Endothelial cell of umbilical vein (primary cell): ENCODE results near the gene POU2AF1. TPM values are rescaled to one million over a fixed set of nuclear protein-coding genes. Genes with fewer than 3 reads are reported as not detected.

ENCODE experiments used
- BruUV-seq: library from RNA; stranded (reverse); fragments of 400-500 nt; replicated peaks from 2 replicates; lab custom pipeline; 2021; lab: Mats Ljungman, UMichigan
- CTCF ChIA-PET: fragments of 300-600, 350-600 bp; sonication (Branson Sonifier 250); formaldehyde crosslinking; loops from one replicate; lab custom pipeline; 2021; ENCODE audit warnings: antibody characterized with exemption, inconsistent platforms; lab: Charles Lee
- POLR2A ChIA-PET: fragments of 300-600, 350-600 bp; sonication (Branson Sonifier 250); formaldehyde crosslinking; loops from one replicate; lab custom pipeline; 2021; ENCODE audit warnings: antibody characterized with exemption, inconsistent platforms; lab: Charles Lee
- DNase-seq: peaks from one replicate; pipeline ENCODE4 v3.0.0-alpha.2; 2011; ENCODE audit warnings: low read depth, low spot score
- FAIRE-seq: peaks from 2 replicates; lab custom pipeline; 2011; peaks lifted over from hg19 to GRCh38; lab: Jason Lieb, UNC
- H2AFZ ChIP-seq: 2 replicates; pipeline ENCODE4 v1.6.0; 2012; ENCODE audit warnings: low read depth, low read length, control low read depth, inconsistent platforms
- H3K27ac ChIP-seq: 2 replicates; pipeline ENCODE4 v1.5.1; 2011; ENCODE audit warnings: low read depth, mild to moderate bottlenecking, control low read depth, low read length, moderate library complexity; ENCODE audit not compliant: insufficient read depth
- H3K27me3 ChIP-seq, 2 experiments: 2 replicates each; pipeline versions ENCODE4 v1.6.0 to v1.6.1; 2011; ENCODE audit warnings: low read length in 2 of 2, mixed read lengths in 1 of 2; ENCODE audit not compliant: control insufficient read depth in 2 of 2, insufficient read depth in 2 of 2
- H3K36me3 ChIP-seq, 2 experiments: 2 replicates in 1 of 2; 3 replicates in 1 of 2; pipeline ENCODE4 v1.5.1; 2011; ENCODE audit warnings: low read length in 2 of 2, mild to moderate bottlenecking in 1 of 2, moderate library complexity in 1 of 2; ENCODE audit not compliant: control insufficient read depth in 2 of 2, insufficient read depth in 2 of 2; ENCODE audit errors: extremely low read depth in 1 of 2
- H3K4me1 ChIP-seq: 3 replicates; pipeline ENCODE4 v1.5.1; 2011; ENCODE audit warnings: mild to moderate bottlenecking, low read length; ENCODE audit not compliant: control insufficient read depth, insufficient read depth; ENCODE audit errors: extremely low read depth
- H3K4me2 ChIP-seq: 2 replicates; pipeline ENCODE4 v1.6.1; 2011; ENCODE audit warnings: low read length, control low read depth, mixed read lengths; ENCODE audit not compliant: insufficient read depth
- H3K4me3 ChIP-seq, 3 experiments: fragments of 200-600 bp in 1 of 3; sonication (generic), shearing (Covaris generic) in 1 of 3; replicated peaks in 1 of 3; 2 replicates each; pipeline ENCODE4 v1.5.1; 2011 to 2016; ENCODE audit warnings: control low read depth in 3 of 3, low read length in 3 of 3, mild to moderate bottlenecking in 2 of 3, inconsistent platforms in 1 of 3, low read depth in 1 of 3, moderate library complexity in 1 of 3; ENCODE audit not compliant: insufficient read depth in 1 of 3
- H3K79me2 ChIP-seq: 2 replicates; pipeline ENCODE4 v1.6.0; 2012; ENCODE audit warnings: low read length, inconsistent platforms; ENCODE audit not compliant: control insufficient read depth, insufficient read depth
- H3K9ac ChIP-seq: replicated peaks from 2 replicates; pipeline ENCODE3; 2011; ENCODE audit warnings: low read length, control low read depth; ENCODE audit not compliant: insufficient read depth; ENCODE audit errors: extremely low read depth
- H3K9me1 ChIP-seq: replicated peaks from 3 replicates; pipeline ENCODE4 v1.6.0; 2011; ENCODE audit warnings: mild to moderate bottlenecking, low read length; ENCODE audit not compliant: control insufficient read depth, insufficient read depth; ENCODE audit errors: extremely low read depth
- H3K9me3 ChIP-seq: replicated peaks from 2 replicates; pipeline ENCODE4 v1.5.1; 2012; ENCODE audit warnings: low read length, inconsistent platforms; ENCODE audit not compliant: control insufficient read depth, insufficient read depth
- H4K20me1 ChIP-seq: replicated peaks from 2 replicates; pipeline ENCODE3; 2011; ENCODE audit warnings: mild to moderate bottlenecking, low read length; ENCODE audit not compliant: control insufficient read depth, insufficient read depth; ENCODE audit errors: extremely low read depth
- EZH2 ChIP-seq: IDR thresholded peaks from 2 replicates; pipeline ENCODE4 v1.6.1; 2012; ENCODE audit warnings: borderline replicate concordance, low read depth, mild to moderate bottlenecking, moderate library complexity, low read length, inconsistent platforms; ENCODE audit not compliant: severe bottlenecking
- FOS ChIP-seq: IDR thresholded peaks from 2 replicates; pipeline ENCODE4 v1.6.1; 2011; ENCODE audit warnings: mild to moderate bottlenecking, low read length, moderate library complexity, borderline replicate concordance; ENCODE audit not compliant: insufficient read depth
- GATA2 ChIP-seq: IDR thresholded peaks from 2 replicates; pipeline ENCODE4 v1.7.0; 2011; ENCODE audit warnings: low read depth, mild to moderate bottlenecking, moderate library complexity, mixed read lengths, low read length; ENCODE audit not compliant: insufficient read length, insufficient read depth
- JUN ChIP-seq: IDR thresholded peaks from 2 replicates; pipeline ENCODE4 v1.6.1; 2011; ENCODE audit warnings: borderline replicate concordance, low read depth; ENCODE audit not compliant: insufficient read length, insufficient read depth
- MYC ChIP-seq: IDR thresholded peaks from one replicate; pipeline ENCODE4 v1.6.1; 2011; ENCODE audit warnings: mild to moderate bottlenecking, low read depth, low read length
- POLR2A ChIP-seq: IDR thresholded peaks from 2 replicates; pipeline ENCODE4 v1.6.1; 2012; ENCODE audit warnings: low read depth, mild to moderate bottlenecking, control low read depth, low read length
- POLR2AphosphoS5 ChIP-seq: IDR thresholded peaks from 2 replicates; pipeline ENCODE4 v1.6.1; 2012; ENCODE audit warnings: low read depth, mild to moderate bottlenecking, control low read depth, low read length, moderate library complexity; ENCODE audit not compliant: insufficient read depth
- dilution Hi-C: fragments of 300-500 bp; cut with MboI; formaldehyde crosslinking; loops from one replicate; pipeline ENCODE4 v1.15.0; 2019; ENCODE audit warnings: low sequenced_read_pairs; ENCODE audit not compliant: extremely low pct_ligation_motif_present
- intact Hi-C: fragments of 100-400 bp; cut with micrococcal nuclease; formaldehyde crosslinking; loops from one replicate; pipeline ENCODE4 v1.10.0; 2022
- polyA plus RNA-seq, 4 experiments: library from polyadenylated mRNA; depleted of rRNA in 3 of 4; stranded (reverse) in 3 of 4; unstranded in 1 of 4; fragments of >200 nt; gene quantifications; 2 replicates each; pipeline versions ENCODE4 v1.2.1 to v1.2.3, GENCODE V29; 2011 to 2012; ENCODE audit warnings: missing spikeins in 1 of 4
- total RNA-seq: library from RNA; stranded (reverse); gene quantifications from 2 replicates; pipeline ENCODE4 v1.2.3, GENCODE V29; 2021
- TF ChIP-seq, protein P1 (sequence below): IDR thresholded peaks from 2 replicates; pipeline ENCODE4 v1.6.1; 2011; ENCODE audit not compliant: insufficient read depth, insufficient read length
- TF ChIP-seq, protein P2 (sequence below), 2 donors: IDR thresholded peaks; 1 replicate in 1 of 2; 2 replicates in 1 of 2; pipeline ENCODE4 v1.5.1; 2011; ENCODE audit warnings: low read length in 2 of 2, mild to moderate bottlenecking in 2 of 2, moderate library complexity in 2 of 2, control low read depth in 1 of 2, inconsistent platforms in 1 of 2, low read depth in 1 of 2; ENCODE audit not compliant: insufficient read depth in 1 of 2; ENCODE audit errors: extremely low read depth in 1 of 2

The POU2AF1 gene
- total and polyA plus RNA-seq, 2 donors (not counting 3 experiments of a cell fraction or from before 2014, with no cell fraction given), result not detected

DNA sequence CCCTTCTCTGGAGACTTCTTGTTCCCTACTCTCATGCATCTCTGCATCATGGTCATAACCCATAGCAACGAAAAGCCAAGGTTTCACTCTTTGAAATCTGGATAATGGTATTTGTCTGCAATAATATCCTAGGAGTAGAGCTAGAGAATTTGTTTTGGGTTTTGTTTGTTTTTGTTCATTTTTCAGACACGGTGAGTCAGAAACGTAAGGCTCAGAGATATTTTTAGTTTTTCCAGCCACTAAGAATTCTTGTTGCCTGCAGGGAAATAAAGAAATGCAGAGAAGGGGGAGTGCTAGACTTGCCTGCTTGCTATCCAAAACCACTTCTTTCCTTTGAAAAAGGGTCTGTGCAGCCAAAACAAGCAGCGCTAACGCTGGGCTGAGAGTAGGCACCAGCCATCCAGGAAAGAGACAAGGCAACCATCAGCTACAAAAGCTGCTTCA, 54.8 kb downstream of the POU2AF1 start:
- DNase-seq, result no peak

More for the DNA sequence above, 54.8 kb downstream of the POU2AF1 start:
- FAIRE-seq, result no peak
- no TSS peak for BruUV-seq
- Histone ChIP-seq H3K4me3 (no peak overlapping the region), H3K79me2 (no peaks in the 10 kb centered on the region), H3K9ac (no peak overlapping the region), H3K4me1 (no peaks in the 10 kb centered on the region), H3K9me1 (no peaks in the 10 kb centered on the region), H3K27me3 (no peaks in the 10 kb centered on the region), H3K36me3 (no peaks in the 10 kb centered on the region), H2AFZ (no peak overlapping the region), H3K4me2 (no peak overlapping the region), H3K27ac (no peak overlapping the region), H4K20me1 (no peaks in the 10 kb centered on the region), H3K9me3 (no peaks in the 10 kb centered on the region)
- dilution Hi-C loops, result no loop called here
- TF ChIP-seq JUN (no peak), EZH2 (no peak), MYC (no peak), GATA2 (no peak), POLR2A (no peak), POLR2AphosphoS5 (no peak), FOS (no peak)
- TF ChIP-seq, protein P1, sequence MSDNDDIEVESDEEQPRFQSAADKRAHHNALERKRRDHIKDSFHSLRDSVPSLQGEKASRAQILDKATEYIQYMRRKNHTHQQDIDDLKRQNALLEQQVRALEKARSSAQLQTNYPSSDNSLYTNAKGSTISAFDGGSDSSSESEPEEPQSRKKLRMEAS, result no peak
- TF ChIP-seq, protein P2, sequence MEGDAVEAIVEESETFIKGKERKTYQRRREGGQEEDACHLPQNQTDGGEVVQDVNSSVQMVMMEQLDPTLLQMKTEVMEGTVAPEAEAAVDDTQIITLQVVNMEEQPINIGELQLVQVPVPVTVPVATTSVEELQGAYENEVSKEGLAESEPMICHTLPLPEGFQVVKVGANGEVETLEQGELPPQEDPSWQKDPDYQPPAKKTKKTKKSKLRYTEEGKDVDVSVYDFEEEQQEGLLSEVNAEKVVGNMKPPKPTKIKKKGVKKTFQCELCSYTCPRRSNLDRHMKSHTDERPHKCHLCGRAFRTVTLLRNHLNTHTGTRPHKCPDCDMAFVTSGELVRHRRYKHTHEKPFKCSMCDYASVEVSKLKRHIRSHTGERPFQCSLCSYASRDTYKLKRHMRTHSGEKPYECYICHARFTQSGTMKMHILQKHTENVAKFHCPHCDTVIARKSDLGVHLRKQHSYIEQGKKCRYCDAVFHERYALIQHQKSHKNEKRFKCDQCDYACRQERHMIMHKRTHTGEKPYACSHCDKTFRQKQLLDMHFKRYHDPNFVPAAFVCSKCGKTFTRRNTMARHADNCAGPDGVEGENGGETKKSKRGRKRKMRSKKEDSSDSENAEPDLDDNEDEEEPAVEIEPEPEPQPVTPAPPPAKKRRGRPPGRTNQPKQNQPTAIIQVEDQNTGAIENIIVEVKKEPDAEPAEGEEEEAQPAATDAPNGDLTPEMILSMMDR (IDR thresholded peaks at IDR 0.05; ENCODE audit: extremely low read depth in 1 of 2, insufficient read depth in 1 of 2, low read depth in 1 of 2, low read length in 2 of 2), result no peak
- intact Hi-C loops, result no loop called here
- CTCF ChIA-PET, result no interaction called here
- POLR2A ChIA-PET, result no interaction called here
